Trophoblast cell (in vitro differentiated cells and primary cell): Measurements from ENCODE around the gene HMCES.
"Not testable (repeated sequence)": the region's sequence is repeated elsewhere in the genome, so short reads cannot be mapped to it uniquely, and the experiment has no call there.

Experiments
- DNase-seq, 2 donors: peaks; one replicate each; pipeline ENCODE4 v3.0.0-alpha.2; 2016
- H2AFZ ChIP-seq: 2 replicates; pipeline ENCODE4 v1.6.1; 2013; ENCODE audit warnings: low read length, moderate library complexity, mild to moderate bottlenecking; ENCODE audit not compliant: insufficient read depth, poor library complexity
- H2AK5ac ChIP-seq: 2 replicates; pipeline ENCODE4 v1.6.1; 2013; ENCODE audit warnings: mild to moderate bottlenecking, low read length
- H2BK120ac ChIP-seq: 2 replicates; pipeline ENCODE4 v1.6.1; 2013; ENCODE audit warnings: low read length, mild to moderate bottlenecking, moderate library complexity; ENCODE audit not compliant: insufficient read depth, poor library complexity
- H2BK12ac ChIP-seq: 2 replicates; pipeline ENCODE4 v1.6.1; 2013; ENCODE audit warnings: mild to moderate bottlenecking, low read length, moderate library complexity
- H2BK5ac ChIP-seq: 2 replicates; pipeline ENCODE4 v1.6.1; 2013; ENCODE audit warnings: low read length, low read depth, moderate library complexity, mild to moderate bottlenecking; ENCODE audit not compliant: poor library complexity
- H3K14ac ChIP-seq: 2 replicates; pipeline ENCODE4 v1.6.1; 2013; ENCODE audit warnings: mild to moderate bottlenecking, low read length
- H3K18ac ChIP-seq: 2 replicates; pipeline ENCODE4 v1.6.1; 2013; ENCODE audit warnings: mild to moderate bottlenecking, low read length
- H3K23ac ChIP-seq: 2 replicates; pipeline ENCODE4 v1.6.1; 2013; ENCODE audit warnings: low read length
- H3K27ac ChIP-seq: 2 replicates; pipeline ENCODE4 v1.5.1; 2013; ENCODE audit warnings: low read depth, mild to moderate bottlenecking, inconsistent platforms, low read length, moderate library complexity
- H3K27me3 ChIP-seq: 2 replicates; pipeline ENCODE4 v1.6.1; 2013; ENCODE audit warnings: inconsistent platforms, mild to moderate bottlenecking, low read length, moderate library complexity; ENCODE audit not compliant: insufficient read depth
- H3K36me3 ChIP-seq, 2 experiments: 1 replicate in 1 of 2; 2 replicates in 1 of 2; pipeline ENCODE4 v1.6.1; 2013; ENCODE audit warnings: low read length in 2 of 2, mild to moderate bottlenecking in 2 of 2, moderate library complexity in 1 of 2; ENCODE audit not compliant: insufficient read depth in 2 of 2, control insufficient read depth in 1 of 2
- H3K4ac ChIP-seq: 2 replicates; pipeline ENCODE4 v1.6.1; 2013; ENCODE audit warnings: low read depth, mild to moderate bottlenecking, low read length, moderate library complexity
- H3K4me1 ChIP-seq, 2 experiments: 1 replicate in 1 of 2; 2 replicates in 1 of 2; pipeline ENCODE4 v1.6.1; 2013; ENCODE audit warnings: low read length in 2 of 2, mild to moderate bottlenecking in 2 of 2, moderate library complexity in 1 of 2; ENCODE audit not compliant: insufficient read depth in 2 of 2, control insufficient read depth in 1 of 2
- H3K4me2 ChIP-seq: 2 replicates; pipeline ENCODE4 v1.6.1; 2013; ENCODE audit warnings: inconsistent platforms, mild to moderate bottlenecking, low read length, moderate library complexity
- H3K4me3 ChIP-seq: 2 replicates; pipeline ENCODE4 v1.5.1; 2013; ENCODE audit warnings: mild to moderate bottlenecking, low read depth, low read length, inconsistent platforms
- H3K79me1 ChIP-seq: one replicate; pipeline ENCODE4 v1.6.1; 2013; ENCODE audit warnings: low read length
- H3K79me2 ChIP-seq: 2 replicates; pipeline ENCODE4 v1.6.1; 2013; ENCODE audit warnings: low read length, mild to moderate bottlenecking; ENCODE audit not compliant: control insufficient read depth, insufficient read depth, poor library complexity
- H3K9ac ChIP-seq: 2 replicates; pipeline ENCODE4 v1.6.1; 2013; ENCODE audit warnings: mild to moderate bottlenecking, low read length
- H3K9me3 ChIP-seq: 2 replicates; pipeline ENCODE4 v1.6.1; 2013; ENCODE audit warnings: low read depth, mild to moderate bottlenecking, control low read depth, inconsistent platforms, low read length; ENCODE audit not compliant: insufficient read depth
- H4K12ac ChIP-seq: 2 replicates; pipeline ENCODE4 v1.6.1; 2013; ENCODE audit warnings: low read depth, mild to moderate bottlenecking, low read length, moderate library complexity
- H4K8ac ChIP-seq: 2 replicates; pipeline ENCODE4 v1.6.1; 2013; ENCODE audit warnings: low read depth, mild to moderate bottlenecking, low read length, moderate library complexity
- H4K91ac ChIP-seq: one replicate; pipeline ENCODE4 v1.6.1; 2013; ENCODE audit warnings: low read depth, mild to moderate bottlenecking, low read length, moderate library complexity
- WGBS: extraction: QIAGEN DNeasy Blood & Tissue Kit; methylation state at CpG from one replicate; pipeline ENCODE4 v1.1.7; 2013; ENCODE audit warnings: missing lambda C conversion rate; ENCODE audit not compliant: insufficient read length, insufficient coverage; ENCODE audit errors: extremely low coverage; 5-methylcytosine and 5-hydroxymethylcytosine counted together

Gene HMCES

DNA sequence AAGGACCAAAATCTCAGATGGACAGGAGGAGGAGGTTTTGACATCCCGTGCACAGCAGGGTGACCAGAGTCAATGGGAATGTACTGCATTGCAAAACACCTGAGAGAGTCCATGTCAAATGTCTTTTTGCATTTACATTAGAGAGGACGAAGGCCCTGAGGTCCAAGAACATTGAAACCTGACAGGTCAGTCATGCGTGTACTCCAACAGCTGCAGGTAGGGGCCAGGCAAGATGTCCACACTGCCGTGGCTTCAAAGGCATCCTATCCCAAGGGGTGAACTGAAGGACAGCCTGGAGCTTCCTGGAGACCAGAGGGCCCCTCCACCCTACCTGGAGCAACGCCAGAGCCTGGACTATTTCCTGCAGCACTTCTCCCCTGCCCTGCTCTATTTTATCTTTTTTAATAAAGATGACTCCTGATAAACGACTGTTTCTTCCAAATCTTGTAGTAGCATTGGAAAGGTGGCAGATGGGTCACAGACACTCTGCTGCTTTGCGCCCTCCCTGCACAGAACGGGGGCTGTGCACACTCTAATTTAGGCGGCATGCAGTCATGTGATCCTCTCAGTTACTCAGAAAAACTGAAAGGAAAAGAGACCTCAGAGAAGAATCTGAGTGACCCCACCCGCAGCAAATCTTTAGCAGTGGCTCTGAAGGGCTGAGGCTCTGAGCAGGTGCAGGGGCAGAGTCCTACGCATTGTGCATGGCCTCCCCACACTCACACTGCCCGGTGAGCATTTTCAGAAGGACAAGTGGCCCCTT, 68.2 kb downstream of the HMCES start:
- Histone ChIP-seq H3K79me1 (no peaks in the 10 kb centered on the region), H3K4me1 (peaks cover 16 to 18% of the 10 kb centered on the region in 2 experiments), H3K23ac (no peak overlapping the region), H3K9me3 (no peaks in the 10 kb centered on the region), H2BK12ac (no peak overlapping the region), H3K14ac (no peak overlapping the region), H2AFZ (no peak overlapping the region), H4K8ac (no peak overlapping the region), H4K12ac (no peak overlapping the region), H3K27ac (no peak overlapping the region), H3K36me3 (no peaks in the 10 kb centered on the region), H3K79me2 (peaks cover 2% of the 10 kb centered on the region), H3K18ac (no peak overlapping the region), H3K9ac (no peak overlapping the region), H3K4ac (no peak overlapping the region), H3K27me3 (no peaks in the 10 kb centered on the region), H4K91ac (no peak overlapping the region), H3K4me2 (no peak overlapping the region), H2AK5ac (no peak overlapping the region), H2BK5ac (no peak overlapping the region), H3K4me3 (no peak overlapping the region), H2BK120ac (no peak overlapping the region)
- peak; percentile 57 to 85 for DNase-seq
- no CpG with 5 or more reads among the region's 12 CpGs for WGBS

DNA sequence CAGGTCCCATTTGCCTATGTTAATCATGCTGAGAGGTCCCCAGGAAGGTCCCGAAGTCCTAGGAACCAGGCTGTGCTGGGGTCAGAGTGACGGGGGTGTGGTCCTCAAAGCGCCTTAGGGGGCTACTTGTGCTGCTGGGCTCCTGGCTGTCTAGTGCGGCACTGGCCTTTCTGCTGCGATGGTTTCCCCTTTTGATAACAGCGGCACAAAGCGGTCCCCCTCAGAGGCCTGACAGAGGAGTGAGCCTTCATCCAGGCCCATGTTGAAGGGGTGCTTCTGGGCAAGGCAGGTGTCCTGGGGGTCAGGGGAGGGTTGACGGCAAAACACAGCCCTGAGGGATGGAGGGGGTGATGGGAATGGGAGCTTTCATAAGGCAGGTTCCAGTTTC, 68.8 kb downstream of the HMCES start:
- H2BK120ac ChIP-seq = no peak overlapping the region
- H3K27me3 ChIP-seq = no peaks in the 10 kb centered on the region
- H3K36me3 ChIP-seq = no peaks in the 10 kb centered on the region
- no peak overlapping the region for H3K9ac ChIP-seq
- no peak overlapping the region for H2AK5ac ChIP-seq
- no peak overlapping the region for H3K27ac ChIP-seq
- no peak overlapping the region for H3K4ac ChIP-seq
- H2BK5ac ChIP-seq = no peak overlapping the region
- H3K23ac ChIP-seq = no peak overlapping the region
- H3K14ac ChIP-seq = no peak overlapping the region
- no peak overlapping the region for H3K18ac ChIP-seq
- no peak overlapping the region for H3K4me2 ChIP-seq
- WGBS = no CpG with 5 or more reads among the region's 8 CpGs
- H3K9me3 ChIP-seq = no peaks in the 10 kb centered on the region
- no peaks in the 10 kb centered on the region for H3K79me1 ChIP-seq
- peaks cover 2% of the 10 kb centered on the region for H3K79me2 ChIP-seq
- H4K91ac ChIP-seq = no peak overlapping the region
- no peak overlapping the region for H2BK12ac ChIP-seq
- peaks cover 16 to 18% of the 10 kb centered on the region in 2 experiments for H3K4me1 ChIP-seq
- DNase-seq = no peak
- no peak overlapping the region for H4K8ac ChIP-seq
- H3K4me3 ChIP-seq = no peak overlapping the region
- H4K12ac ChIP-seq = no peak overlapping the region
- H2AFZ ChIP-seq = no peak overlapping the region

DNA sequence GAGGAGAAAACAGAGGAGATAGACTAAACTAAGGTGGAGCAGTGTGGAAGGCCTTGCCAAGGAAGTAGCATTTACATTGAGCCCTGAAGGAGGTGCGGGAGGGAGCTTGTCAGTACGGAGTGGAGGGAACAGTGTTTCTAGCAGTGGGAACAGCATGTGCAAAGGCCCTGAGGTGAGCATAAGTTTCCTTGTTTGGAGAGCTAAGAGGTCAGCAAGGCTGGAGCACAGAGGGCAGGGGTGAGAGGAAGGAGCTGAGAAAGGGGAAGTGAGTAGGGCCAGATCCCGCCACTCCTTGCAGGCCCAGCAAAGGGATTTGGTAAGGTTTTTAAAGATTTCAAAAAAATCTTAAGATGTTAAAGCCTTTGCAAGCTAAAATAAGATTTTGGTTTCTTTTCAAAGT, 70.1 kb downstream of the HMCES start:
- Histone ChIP-seq H4K91ac (no peak overlapping the region), H3K23ac (peak overlapping the region; percentile 25), H3K36me3 (no peaks in the 10 kb centered on the region), H3K27ac (no peak overlapping the region), H2BK120ac (no peak overlapping the region), H3K4me1 (peaks cover 13 to 16% of the 10 kb centered on the region in 2 experiments), H3K14ac (no peak overlapping the region), H4K12ac (no peak overlapping the region), H3K79me2 (peaks cover 2% of the 10 kb centered on the region), H3K79me1 (no peaks in the 10 kb centered on the region), H3K4me2 (no peak overlapping the region), H3K9me3 (no peaks in the 10 kb centered on the region), H2BK12ac (no peak overlapping the region), H2BK5ac (no peak overlapping the region), H2AK5ac (no peak overlapping the region), H3K18ac (no peak overlapping the region), H3K27me3 (no peaks in the 10 kb centered on the region), H2AFZ (no peak overlapping the region), H3K9ac (no peak overlapping the region), H4K8ac (no peak overlapping the region), H3K4ac (no peak overlapping the region), H3K4me3 (no peak overlapping the region)
- WGBS = no CpG with 5 or more reads among the region's 3 CpGs
- no peak for DNase-seq

DNA sequence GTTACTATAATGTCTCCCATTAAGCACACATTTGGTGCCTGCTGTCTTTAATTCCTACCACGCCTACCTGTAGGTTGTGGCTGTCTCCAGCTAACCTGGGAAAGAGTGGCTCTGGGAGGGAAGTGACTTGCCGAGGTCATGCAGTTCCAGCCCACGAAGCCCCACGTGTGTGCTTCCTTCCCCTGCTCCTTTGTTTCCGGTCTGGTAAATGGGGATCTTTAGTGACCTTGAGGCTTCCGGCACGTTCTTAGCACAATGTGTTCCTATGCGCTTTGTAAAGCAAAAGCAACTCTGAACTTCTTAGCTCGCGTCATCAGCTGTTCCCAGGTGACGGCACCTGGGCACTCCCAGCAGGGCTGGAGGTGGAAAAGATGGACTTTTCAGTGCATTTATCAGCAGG, 70.5 kb downstream of the HMCES start:
- not testable (repeated sequence) for DNase-seq, H4K8ac ChIP-seq, H3K4me3 ChIP-seq, H3K9ac ChIP-seq, H2BK12ac ChIP-seq, H3K79me2 ChIP-seq, H2BK120ac ChIP-seq, H4K91ac ChIP-seq, H3K79me1 ChIP-seq, H2BK5ac ChIP-seq, H3K36me3 ChIP-seq, H3K23ac ChIP-seq, H3K9me3 ChIP-seq, H3K27ac ChIP-seq, H2AFZ ChIP-seq, H3K14ac ChIP-seq, H3K4ac ChIP-seq, H3K27me3 ChIP-seq, H3K18ac ChIP-seq, H3K4me2 ChIP-seq, H2AK5ac ChIP-seq, H4K12ac ChIP-seq
- H3K4me1 ChIP-seq = peaks cover 9 to 12% of the 10 kb centered on the region in 2 experiments
- no CpG with 5 or more reads among the region's 11 CpGs for WGBS
